Activated T-cell treated with anti-CD3 and anti-CD28 coated beads, Interleukin-2, amount 50 U/mL, for 4 hours (primary cell): ENCODE measurements around the gene C10orf105. TPM values are rescaled to one million over a fixed set of nuclear protein-coding genes. Genes with fewer than 3 reads are reported as not detected.
A peak's percentile ranks its signal among the peaks of the same experiment; 100 is the strongest.

Source experiments
- ATAC-seq, 2 donors: fragments of 200-7000 bp; cut with Tn5 transposase; one replicate each; pipeline ENCODE4 v1.10.0; 2021
- DNase-seq: peaks from one replicate; pipeline ENCODE4 v3.0.0-alpha.2; 2020
- H3K27me3 Mint-ChIP-seq: one replicate; pipeline ENCODE4 v1.8.0; 2021; ENCODE audit warnings: low read depth, mixed read lengths
- H3K36me3 Mint-ChIP-seq: one replicate; pipeline ENCODE4 v1.8.0; 2022; ENCODE audit warnings: mixed read lengths; ENCODE audit not compliant: insufficient read depth
- H3K4me1 Mint-ChIP-seq: one replicate; pipeline ENCODE4 v1.8.0; 2021; ENCODE audit warnings: low read depth, mixed read lengths
- H3K4me3 Mint-ChIP-seq: one replicate; pipeline ENCODE4 v1.8.0; 2021; ENCODE audit warnings: mild to moderate bottlenecking, moderate library complexity, mixed read lengths
- H3K9me3 Mint-ChIP-seq: one replicate; pipeline ENCODE4 v1.8.0; 2021; ENCODE audit warnings: mixed read lengths
- total RNA-seq, 3 donors: library from RNA; stranded (reverse); gene quantifications; one replicate each; pipeline ENCODE4 v1.2.1, GENCODE V29; 2021

Gene C10orf105
- total RNA-seq, 3 donors from 2014 or later = 0.05 to 0.28 (median 0.18) TPM

DNA sequence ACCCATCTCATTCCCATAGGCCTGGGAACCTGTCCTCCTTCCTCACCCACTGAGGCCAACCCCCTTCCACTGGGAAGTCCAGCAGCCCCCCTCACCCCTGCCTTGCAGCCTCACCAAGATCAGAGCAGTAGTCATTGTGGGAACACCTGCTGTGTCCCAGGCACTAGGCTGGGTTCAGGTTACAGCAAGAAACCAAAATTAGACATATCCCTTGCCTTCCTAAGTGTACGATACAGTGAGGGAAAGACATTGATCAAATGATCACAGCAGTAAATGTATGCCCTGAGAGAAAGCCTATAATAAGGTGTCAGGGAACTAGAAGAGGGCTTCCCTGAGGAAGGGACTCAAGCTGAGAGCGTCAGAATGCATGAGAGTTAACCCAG lies 17.0 kb upstream of the C10orf105 start:
- DNase-seq (no peak), ATAC-seq (peak; percentile 11 to 15)
- H3K4me3 Mint-ChIP-seq = peak overlapping the region; percentile 33
- H3K27me3 Mint-ChIP-seq = no peaks in the 10 kb centered on the region
- peaks cover 99% of the 10 kb centered on the region for H3K4me1 Mint-ChIP-seq
- no peaks in the 10 kb centered on the region for H3K9me3 Mint-ChIP-seq
- peaks cover 2% of the 10 kb centered on the region for H3K36me3 Mint-ChIP-seq

DNA sequence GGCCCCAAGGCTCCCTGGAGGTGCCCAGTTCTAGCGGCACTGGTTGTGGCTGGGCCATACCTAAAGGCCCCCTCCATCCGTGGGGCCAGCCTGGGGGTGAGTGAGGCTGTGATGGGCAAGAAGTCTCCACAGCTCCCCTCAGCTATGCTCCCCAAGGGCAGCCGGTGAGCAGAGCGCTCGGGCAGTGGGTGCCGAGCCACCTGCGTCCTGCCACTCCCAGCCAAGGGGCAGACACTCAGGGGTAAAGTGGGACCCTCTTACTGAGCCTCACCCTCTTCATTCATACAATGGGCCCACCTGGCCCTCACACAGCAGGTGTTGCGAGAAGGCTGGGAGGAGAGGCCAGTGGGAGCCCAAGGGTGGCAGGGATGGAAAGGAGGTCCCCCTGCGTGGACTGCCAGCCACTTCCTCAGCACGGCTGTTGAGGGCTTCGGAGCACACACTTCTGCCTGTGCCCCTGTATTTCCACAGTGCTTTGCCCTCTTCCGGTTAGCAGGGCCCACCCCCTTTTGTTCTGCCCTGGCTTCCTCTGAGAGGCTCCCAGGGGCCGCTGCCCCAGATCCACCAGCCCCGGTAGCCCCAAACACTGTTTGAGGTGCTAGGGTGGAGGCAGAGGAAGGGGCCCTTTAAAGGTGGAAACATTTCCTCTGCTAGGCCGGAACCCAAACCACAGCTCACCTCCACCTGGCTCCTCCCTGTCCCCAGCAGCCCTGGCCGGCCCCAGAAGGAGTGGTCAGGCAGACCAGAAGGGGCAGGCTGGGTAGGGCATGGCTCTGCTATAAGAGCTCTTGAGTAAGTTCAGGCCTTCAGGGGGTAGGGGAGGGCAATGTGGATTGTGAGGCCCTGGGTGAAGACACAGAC lies 16.4 kb upstream of the C10orf105 start:
- ATAC-seq = peak; percentile 49 to 60
- peak; percentile 43 for DNase-seq
- Mint-ChIP-seq H3K9me3 (no peaks in the 10 kb centered on the region), H3K4me3 (peak overlapping the region; percentile 33), H3K36me3 (peaks cover 2% of the 10 kb centered on the region), H3K27me3 (no peaks in the 10 kb centered on the region), H3K4me1 (peaks cover 99% of the 10 kb centered on the region)

DNA sequence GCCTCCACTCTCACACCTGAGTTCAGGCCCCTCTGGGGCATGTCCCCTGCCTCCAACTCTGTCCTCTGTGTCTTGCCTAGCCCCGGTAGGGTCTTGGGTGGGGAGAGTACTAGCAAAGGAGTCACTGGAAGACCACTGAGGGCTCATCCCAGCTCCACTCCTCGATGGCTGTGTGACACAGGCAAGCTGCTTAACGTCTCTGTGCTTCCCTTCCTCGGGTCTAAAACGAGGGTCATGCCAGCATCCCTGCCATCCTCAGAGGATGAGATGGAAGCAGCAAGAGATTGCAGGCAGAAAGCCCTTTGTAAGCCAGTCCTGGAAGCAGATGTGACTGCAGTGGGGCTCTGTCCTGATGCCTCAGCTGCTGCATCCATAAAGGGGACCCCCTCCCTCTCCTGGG lies 15.2 kb upstream of the C10orf105 start:
- peaks cover 98% of the 10 kb centered on the region for H3K4me1 Mint-ChIP-seq
- no peaks in the 10 kb centered on the region for H3K9me3 Mint-ChIP-seq
- H3K27me3 Mint-ChIP-seq = no peaks in the 10 kb centered on the region
- ATAC-seq (no peak), DNase-seq (no peak)
- H3K4me3 Mint-ChIP-seq = no peak overlapping the region
- H3K36me3 Mint-ChIP-seq = peaks cover 2% of the 10 kb centered on the region

DNA sequence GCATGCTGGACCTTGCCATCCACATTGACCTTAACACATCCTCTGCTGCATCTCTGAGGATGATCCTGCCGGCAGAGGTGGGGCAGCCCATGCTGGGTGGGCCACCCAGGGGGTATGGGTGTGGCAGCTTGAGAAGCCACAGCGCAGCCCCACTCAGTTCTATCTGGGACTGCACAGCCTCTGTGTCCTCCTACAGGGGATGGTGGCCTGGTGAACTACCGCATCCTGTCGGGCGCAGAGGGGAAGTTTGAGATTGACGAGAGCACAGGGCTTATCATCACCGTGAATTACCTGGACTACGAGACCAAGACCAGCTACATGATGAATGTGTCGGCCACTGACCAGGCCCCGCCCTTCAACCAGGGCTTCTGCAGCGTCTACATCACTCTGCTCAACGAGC lies 12.2 kb upstream of the C10orf105 start:
- Mint-ChIP-seq H3K27me3 (no peaks in the 10 kb centered on the region), H3K9me3 (no peaks in the 10 kb centered on the region), H3K4me3 (no peak overlapping the region), H3K4me1 (peaks cover 98% of the 10 kb centered on the region), H3K36me3 (peaks cover 2% of the 10 kb centered on the region)
- DNase-seq (no peak), ATAC-seq (no peak)

DNA sequence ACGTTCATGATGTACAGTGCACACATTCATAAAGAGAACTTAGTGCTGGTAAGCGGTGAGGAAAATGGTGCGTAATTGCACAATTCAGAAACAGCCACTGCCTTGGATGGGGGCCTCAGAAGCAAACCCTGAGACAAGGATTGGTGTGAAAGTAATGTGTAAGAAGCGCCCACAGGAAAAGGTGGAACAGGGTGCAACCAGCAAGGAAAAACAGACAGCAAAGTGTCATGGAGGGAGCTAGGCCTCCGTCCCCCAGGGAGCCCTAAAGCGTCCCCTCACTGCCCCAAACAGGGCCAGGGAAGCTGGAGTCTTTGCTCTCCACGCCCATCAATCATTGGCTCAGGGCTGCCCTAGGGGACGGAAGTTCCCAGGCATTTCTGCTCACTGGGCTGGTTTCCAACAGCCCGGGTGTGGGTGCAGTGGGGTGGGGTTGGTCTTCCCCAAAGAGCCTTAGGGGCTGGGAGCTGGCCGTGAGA lies 9.6 kb upstream of the C10orf105 start:
- DNase-seq = no peak
- no peak overlapping the region for H3K4me3 Mint-ChIP-seq
- peaks cover 97% of the 10 kb centered on the region for H3K4me1 Mint-ChIP-seq
- no peak for ATAC-seq
- no peaks in the 10 kb centered on the region for H3K27me3 Mint-ChIP-seq
- H3K9me3 Mint-ChIP-seq = no peaks in the 10 kb centered on the region
- H3K36me3 Mint-ChIP-seq = peaks cover 2% of the 10 kb centered on the region

DNA sequence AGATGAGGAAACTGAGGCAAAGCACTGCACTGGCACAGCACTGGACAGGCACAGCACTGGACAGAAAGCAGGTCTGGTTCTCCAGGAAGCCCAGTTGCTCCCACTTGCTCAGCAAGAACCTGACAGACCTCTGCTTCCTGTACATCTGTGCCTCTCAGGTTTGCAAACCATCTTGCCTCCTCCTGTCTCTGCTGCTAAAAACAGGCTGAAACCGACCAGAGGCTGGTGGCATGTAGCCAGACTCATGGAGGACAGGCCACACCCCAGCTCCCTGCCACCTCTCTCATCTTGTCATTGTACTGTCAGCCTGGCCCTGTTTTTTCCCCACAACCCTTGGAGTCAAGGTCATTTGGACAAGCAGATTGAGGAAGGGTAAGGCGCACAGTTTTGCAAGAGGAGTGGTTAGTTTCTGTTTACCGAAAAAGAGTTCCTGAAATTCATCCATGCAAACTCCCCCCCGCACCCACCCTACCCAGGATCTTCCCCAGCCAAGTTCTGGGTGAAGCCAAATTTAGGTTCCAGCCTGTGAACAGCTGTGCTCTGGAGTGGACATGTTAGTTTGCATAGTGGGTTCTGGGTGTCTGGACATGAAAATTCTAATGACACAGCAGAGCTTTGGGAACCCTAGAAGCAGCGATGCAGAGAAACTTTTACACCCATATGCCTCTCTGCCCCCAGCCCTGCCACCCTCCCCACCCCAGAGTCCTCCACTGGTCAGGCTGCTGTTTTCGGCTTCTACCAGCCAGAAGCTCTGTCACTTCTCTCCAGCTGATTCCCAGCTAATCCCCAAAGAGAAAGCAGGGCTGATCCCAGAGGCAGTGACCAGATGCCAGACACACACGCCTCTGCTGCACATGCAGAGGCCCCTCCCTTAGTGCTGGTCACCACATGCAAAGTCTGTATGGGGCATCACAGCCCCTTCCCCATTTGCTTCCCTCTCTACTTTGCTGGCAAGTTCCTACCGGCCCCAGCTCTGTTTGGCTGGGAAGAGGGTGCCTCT lies 8.5 kb upstream of the C10orf105 start:
- Mint-ChIP-seq H3K4me3 (peak overlapping the region; percentile 68), H3K9me3 (no peaks in the 10 kb centered on the region), H3K4me1 (peaks cover 95% of the 10 kb centered on the region), H3K36me3 (no peaks in the 10 kb centered on the region), H3K27me3 (no peaks in the 10 kb centered on the region)
- DNase-seq = peak; percentile 36
- peak; percentile 17 to 25 for ATAC-seq

DNA sequence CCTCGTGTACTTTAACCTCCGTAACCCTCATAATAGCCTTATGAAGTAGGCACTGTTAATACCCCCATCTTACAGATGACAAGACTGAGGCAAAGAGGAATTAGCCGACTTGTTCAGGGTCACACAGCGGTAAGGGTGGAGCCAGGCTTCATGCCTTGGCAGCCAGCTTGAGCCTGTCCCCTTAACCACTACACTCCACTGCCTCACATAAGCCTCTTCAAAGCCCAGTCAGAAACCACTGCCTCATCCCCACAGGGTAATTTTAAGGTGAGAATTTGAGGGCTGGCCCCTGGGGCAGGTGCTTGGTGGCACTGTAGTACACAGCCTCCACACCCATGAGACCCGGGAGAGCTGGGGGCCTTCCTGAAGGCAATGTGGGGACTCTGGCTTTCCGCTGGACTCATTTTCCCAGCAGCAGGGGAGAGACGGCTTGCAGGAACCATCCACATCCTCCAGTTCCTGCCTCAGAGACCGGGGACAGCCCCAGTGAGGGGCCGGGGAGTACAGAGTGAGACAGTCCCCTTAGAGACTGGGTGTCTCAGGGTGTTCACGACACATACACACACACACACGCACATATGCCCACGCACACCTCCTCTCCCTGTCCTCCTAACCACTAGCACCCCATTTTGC lies 7.6 kb upstream of the C10orf105 start:
- Mint-ChIP-seq H3K27me3 (no peaks in the 10 kb centered on the region), H3K9me3 (no peaks in the 10 kb centered on the region), H3K4me3 (peak overlapping the region; percentile 68), H3K4me1 (peaks cover 95% of the 10 kb centered on the region), H3K36me3 (no peaks in the 10 kb centered on the region)
- peak; percentile 58 to 63 for ATAC-seq
- DNase-seq = peak; percentile 56

DNA sequence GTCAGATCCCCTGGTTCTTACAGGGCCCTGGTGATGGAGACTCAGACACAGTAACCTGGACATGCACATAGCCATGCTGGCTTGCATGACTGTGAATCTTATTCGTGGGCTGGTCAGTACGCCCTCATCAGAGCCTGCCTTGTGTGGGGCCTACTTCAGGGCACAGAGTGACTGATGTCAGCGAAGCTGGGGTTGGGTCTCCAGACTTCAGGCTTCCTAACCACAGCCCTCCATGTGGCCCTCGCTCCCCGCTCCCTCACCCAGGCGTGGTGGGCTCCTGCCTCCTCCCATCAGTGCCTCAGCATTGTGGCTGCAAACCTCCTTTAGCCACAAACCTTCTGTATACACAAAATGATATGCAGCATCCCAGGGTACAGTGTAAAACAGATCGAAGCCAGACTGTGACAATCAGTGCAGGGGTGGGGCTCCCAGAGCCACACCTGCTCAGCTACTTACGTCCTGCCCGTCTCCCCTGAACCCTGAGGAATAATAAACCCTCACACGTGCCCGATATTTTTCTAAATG lies 7.1 kb upstream of the C10orf105 start:
- ATAC-seq (peak; percentile 32 to 34), DNase-seq (peak; percentile 39)
- no peaks in the 10 kb centered on the region for H3K9me3 Mint-ChIP-seq
- H3K4me3 Mint-ChIP-seq = peak overlapping the region; percentile 68
- H3K36me3 Mint-ChIP-seq = no peaks in the 10 kb centered on the region
- H3K4me1 Mint-ChIP-seq = peaks cover 94% of the 10 kb centered on the region
- no peaks in the 10 kb centered on the region for H3K27me3 Mint-ChIP-seq

DNA sequence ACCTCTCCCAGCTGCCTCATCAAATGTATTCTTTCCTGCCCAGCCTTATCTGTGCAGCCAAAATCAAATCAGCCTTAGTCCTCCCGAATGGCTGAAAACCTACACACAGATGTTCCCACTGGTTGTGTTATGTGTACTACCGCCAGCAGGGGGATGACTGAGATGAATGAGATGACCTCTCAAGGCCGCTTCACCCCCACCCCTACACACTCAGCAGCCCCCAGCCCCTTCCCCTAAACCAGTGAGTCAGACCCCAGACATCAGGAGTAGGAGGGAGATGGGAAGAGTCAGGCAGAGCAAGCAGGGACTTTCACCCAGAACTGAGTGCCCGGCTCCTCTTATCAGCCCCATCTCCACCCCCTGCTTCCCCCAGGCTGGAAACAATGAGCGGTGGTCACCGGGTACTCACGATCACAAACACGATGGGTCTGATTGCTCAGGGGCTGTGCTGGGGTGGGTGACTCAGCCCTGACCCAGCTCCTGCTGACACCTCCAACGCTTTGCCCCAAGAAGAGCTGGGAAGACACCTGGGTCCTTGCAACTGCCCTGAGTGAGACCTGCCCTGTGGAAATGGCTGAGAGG lies 6.5 kb upstream of the C10orf105 start:
- Mint-ChIP-seq H3K9me3 (no peaks in the 10 kb centered on the region), H3K4me3 (peak overlapping the region; percentile 68), H3K36me3 (no peaks in the 10 kb centered on the region), H3K4me1 (peaks cover 93% of the 10 kb centered on the region), H3K27me3 (no peaks in the 10 kb centered on the region)
- ATAC-seq (peak; percentile 67 to 69), DNase-seq (peak; percentile 74)

DNA sequence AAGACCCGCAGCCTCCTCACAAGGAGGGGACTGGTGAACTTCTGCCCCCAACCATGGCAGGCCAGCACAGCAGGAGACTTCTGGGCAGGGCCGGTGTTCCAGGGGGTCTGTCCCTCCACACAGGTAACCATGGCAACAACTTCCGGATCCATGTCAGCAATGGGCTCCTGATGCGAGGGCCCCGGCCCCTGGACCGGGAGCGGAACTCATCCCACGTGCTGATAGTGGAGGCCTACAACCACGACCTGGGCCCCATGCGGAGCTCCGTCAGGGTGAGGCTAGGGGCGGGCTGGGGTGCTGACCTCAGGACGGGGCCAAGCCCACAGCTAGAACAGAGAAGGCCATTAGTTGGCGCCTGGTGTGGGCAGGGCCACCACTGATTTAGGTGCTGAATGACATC lies 5.7 kb upstream of the C10orf105 start:
- DNase-seq (no peak), ATAC-seq (no peak)
- H3K4me3 Mint-ChIP-seq = no peak overlapping the region
- no peaks in the 10 kb centered on the region for H3K27me3 Mint-ChIP-seq
- no peaks in the 10 kb centered on the region for H3K36me3 Mint-ChIP-seq
- H3K9me3 Mint-ChIP-seq = no peaks in the 10 kb centered on the region
- peaks cover 90% of the 10 kb centered on the region for H3K4me1 Mint-ChIP-seq

DNA sequence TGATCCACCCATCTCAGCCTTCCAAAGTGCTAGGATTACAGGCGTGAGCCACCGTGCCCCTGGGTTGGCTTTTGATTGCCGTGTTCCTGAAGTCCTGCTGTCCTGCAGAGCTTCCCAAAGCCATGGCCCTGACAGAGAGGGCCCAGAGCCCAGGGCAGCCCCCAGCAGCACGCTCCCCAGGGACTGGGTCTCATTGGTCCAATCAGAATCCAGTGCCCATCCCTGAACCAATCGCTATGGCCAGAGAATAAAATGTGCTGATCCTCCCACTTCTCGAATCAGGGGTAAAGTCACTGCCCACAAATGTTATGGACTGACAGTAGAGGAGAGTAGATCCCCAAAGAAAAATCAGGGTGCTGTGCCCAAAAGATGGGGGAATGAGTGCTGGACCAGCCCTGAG lies 5.0 kb upstream of the C10orf105 start:
- H3K27me3 Mint-ChIP-seq = no peaks in the 10 kb centered on the region
- H3K36me3 Mint-ChIP-seq = no peaks in the 10 kb centered on the region
- DNase-seq (no peak), ATAC-seq (no peak)
- no peak overlapping the region for H3K4me3 Mint-ChIP-seq
- peaks cover 83% of the 10 kb centered on the region for H3K4me1 Mint-ChIP-seq
- H3K9me3 Mint-ChIP-seq = no peaks in the 10 kb centered on the region

DNA sequence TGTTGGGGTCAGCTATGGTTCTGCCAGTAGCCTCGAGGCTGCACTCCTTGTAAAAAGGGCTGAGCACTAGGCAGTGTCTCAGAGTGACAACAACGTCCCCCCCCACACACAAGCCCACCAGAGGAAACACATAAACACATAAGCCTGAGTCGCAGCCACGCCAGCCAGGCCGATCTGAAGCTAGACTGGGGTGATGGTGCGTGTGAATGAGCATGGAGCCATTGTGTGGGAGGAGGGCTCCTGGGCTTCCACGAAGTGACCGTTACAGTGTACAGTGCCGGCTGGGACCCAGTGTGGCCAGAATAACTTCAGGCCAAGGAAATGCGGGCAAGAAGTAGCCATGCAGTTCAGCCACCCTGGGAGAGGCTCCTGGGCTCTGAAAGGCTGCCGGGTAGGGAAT lies 3.7 kb upstream of the C10orf105 start:
- Mint-ChIP-seq H3K36me3 (no peaks in the 10 kb centered on the region), H3K4me1 (peaks cover 71% of the 10 kb centered on the region), H3K27me3 (no peaks in the 10 kb centered on the region), H3K4me3 (no peak overlapping the region), H3K9me3 (no peaks in the 10 kb centered on the region)
- ATAC-seq (no peak), DNase-seq (no peak)

DNA sequence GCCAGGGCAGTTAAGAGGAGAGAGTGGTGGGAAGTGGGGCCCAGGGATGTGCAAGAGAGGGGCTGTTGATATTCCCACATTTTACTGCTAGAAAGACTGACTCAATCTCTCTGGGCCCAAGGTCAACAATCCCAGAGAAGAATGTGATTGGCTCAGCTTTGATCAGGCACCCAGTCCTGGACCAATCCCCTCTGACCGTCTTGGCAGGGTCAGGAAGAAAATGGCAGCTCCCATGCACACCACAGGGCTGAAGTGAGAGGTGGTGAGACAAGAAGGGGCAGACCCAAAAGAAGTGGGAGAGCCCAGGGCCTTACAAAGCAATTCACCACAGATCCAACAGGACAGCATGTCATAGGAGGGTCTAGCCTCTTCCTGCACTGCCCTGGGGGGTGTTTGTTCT lies 3.3 kb upstream of the C10orf105 start:
- H3K36me3 Mint-ChIP-seq = no peaks in the 10 kb centered on the region
- no peaks in the 10 kb centered on the region for H3K9me3 Mint-ChIP-seq
- no peak for ATAC-seq
- H3K27me3 Mint-ChIP-seq = no peaks in the 10 kb centered on the region
- H3K4me3 Mint-ChIP-seq = peak overlapping the region; percentile 11
- no peak for DNase-seq
- H3K4me1 Mint-ChIP-seq = peaks cover 66% of the 10 kb centered on the region
